ENCODE data around the gene PNPLA7. TPM values are rescaled to one million over a fixed set of nuclear protein-coding genes. Genes with fewer than 3 reads are reported as not detected.
A peak's percentile ranks its signal among the peaks of the same experiment; 100 is the strongest.
"Not testable (repeated sequence)": the region's sequence is repeated elsewhere in the genome, so short reads cannot be mapped to it uniquely, and the experiment has no call there.

The PNPLA7 gene
- total and polyA plus RNA-seq, 7 donors = 1.2 to 22.3 (median 7.7) TPM

DNA sequence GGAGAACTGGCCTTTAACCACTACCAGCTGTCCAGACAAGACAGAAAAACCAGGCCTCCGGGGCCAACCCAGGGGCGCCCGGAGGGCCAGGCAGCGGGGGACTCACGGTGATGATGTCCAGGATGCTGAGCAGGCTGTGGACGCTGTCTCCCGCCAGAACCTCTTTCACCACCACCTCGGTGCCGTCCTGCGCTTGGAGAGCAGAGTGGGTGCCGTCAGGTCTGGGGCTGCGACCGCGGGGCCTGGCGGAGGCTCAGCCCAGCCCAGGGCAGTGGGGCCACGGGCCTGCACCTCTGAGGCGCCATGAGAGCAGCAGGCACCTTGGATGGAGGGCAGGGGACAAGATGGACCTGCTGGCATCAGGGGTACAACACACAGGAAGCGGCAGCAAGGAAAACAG is 9.7 kb downstream of the PNPLA7 start:
- DNase-seq = peak in 1 of 2 donors; percentile 45

DNA sequence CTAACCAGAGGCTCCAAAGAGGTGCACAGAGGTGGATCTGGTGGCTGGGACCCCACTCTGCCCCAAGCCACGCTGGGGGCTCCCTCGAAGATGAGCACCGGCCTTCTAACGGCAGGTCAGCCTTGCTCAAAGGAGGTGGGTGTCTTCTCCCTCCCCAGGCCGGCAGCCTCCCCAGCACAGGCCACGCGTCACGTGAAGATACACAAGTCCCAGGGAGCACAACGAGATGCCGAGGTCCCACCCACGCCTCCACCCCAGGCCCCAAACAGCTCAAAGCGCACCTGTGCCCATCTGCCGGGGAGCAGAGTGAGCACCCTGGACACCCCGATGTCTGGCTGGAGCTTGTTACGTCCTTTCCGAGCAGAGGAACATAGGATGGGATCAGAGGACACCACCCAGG is 12.1 kb downstream of the PNPLA7 start:
- Histone ChIP-seq H3K9me3 (no peaks in the 10 kb centered on the region), H3K36me3 (ENCODE audit: insufficient read depth in 1 of 2, low read depth in 1 of 2) (peaks cover 0 to 63% of the 10 kb centered on the region in 2 donors), H3K4me1 (peaks cover 8% of the 10 kb centered on the region), H3K27ac (no peak overlapping the region), H3K4me3 (no peak overlapping the region), H3K27me3 (ENCODE audit: insufficient read depth in 3 of 3, low read length in 2 of 3) (no peaks in the 10 kb centered on the region)
- intact Hi-C loops (cut with DNase I) = no loop called here
- DNase-seq = peak in 1 of 2 donors; percentile 26
- TF ChIP-seq, protein P1, sequence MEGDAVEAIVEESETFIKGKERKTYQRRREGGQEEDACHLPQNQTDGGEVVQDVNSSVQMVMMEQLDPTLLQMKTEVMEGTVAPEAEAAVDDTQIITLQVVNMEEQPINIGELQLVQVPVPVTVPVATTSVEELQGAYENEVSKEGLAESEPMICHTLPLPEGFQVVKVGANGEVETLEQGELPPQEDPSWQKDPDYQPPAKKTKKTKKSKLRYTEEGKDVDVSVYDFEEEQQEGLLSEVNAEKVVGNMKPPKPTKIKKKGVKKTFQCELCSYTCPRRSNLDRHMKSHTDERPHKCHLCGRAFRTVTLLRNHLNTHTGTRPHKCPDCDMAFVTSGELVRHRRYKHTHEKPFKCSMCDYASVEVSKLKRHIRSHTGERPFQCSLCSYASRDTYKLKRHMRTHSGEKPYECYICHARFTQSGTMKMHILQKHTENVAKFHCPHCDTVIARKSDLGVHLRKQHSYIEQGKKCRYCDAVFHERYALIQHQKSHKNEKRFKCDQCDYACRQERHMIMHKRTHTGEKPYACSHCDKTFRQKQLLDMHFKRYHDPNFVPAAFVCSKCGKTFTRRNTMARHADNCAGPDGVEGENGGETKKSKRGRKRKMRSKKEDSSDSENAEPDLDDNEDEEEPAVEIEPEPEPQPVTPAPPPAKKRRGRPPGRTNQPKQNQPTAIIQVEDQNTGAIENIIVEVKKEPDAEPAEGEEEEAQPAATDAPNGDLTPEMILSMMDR (IDR thresholded peaks at IDR 0.05) = no peak
- 94 to 95% (median 94%) methylated on average over 16 of the region's 16 CpGs for WGBS, 3 donors
- ATAC-seq = no peak

More for the DNA sequence above, 9.7 kb downstream of the PNPLA7 start:
- Histone ChIP-seq H3K9me3 (no peaks in the 10 kb centered on the region), H3K27ac (no peak overlapping the region), H3K4me1 (no peaks in the 10 kb centered on the region), H3K4me3 (no peak overlapping the region), H3K27me3 (ENCODE audit: insufficient read depth in 3 of 3, low read length in 2 of 3) (no peaks in the 10 kb centered on the region), H3K36me3 (ENCODE audit: insufficient read depth in 1 of 2, low read depth in 1 of 2) (peaks cover 0 to 82% of the 10 kb centered on the region in 2 donors)
- ATAC-seq = no peak
- intact Hi-C loops (cut with DNase I) = no loop called here
- WGBS, 3 donors = 88 to 94% (median 90%) methylated on average over 18 of the region's 18 CpGs
- TF ChIP-seq, protein P1 (IDR thresholded peaks at IDR 0.05) = no peak

DNA sequence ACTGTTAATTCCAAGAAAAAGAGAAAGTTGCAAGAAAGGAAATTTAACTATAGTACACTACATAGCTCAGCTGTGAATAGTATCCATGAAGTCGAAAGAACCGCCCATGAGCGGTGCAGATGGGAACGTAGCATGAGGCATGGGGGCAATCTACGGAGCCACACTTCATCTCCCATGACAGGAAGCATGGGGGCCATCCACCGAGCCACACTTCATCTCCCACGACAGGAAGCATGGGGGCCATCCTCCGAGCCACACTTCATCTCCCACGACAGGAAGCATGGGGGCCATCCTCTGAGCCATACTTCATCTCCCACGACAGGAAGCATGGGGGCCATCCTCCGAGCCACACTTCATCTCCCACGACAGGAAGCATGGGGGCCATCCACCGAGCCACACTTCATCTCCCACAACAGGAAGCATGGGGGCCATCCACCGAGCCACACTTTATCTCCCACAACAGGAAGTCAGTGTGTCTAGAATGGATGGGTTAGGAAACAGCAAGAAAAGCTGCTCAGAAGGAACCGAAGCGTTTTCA is 13.5 kb downstream of the PNPLA7 start:
- H3K27me3 ChIP-seq (ENCODE audit: insufficient read depth in 3 of 3, low read length in 2 of 3); ATAC-seq; DNase-seq; H3K9me3 ChIP-seq; H3K4me1 ChIP-seq; intact Hi-C loops (cut with DNase I); H3K4me3 ChIP-seq; H3K27ac ChIP-seq: not testable (repeated sequence)
- H3K36me3 ChIP-seq (ENCODE audit: insufficient read depth in 1 of 2, low read depth in 1 of 2) = peaks cover 0 to 49% of the 10 kb centered on the region in 2 donors
- 75 to 78% (median 75%) methylated on average over 16 of the region's 16 CpGs for whole genome bisulfite sequencing, 3 donors

DNA sequence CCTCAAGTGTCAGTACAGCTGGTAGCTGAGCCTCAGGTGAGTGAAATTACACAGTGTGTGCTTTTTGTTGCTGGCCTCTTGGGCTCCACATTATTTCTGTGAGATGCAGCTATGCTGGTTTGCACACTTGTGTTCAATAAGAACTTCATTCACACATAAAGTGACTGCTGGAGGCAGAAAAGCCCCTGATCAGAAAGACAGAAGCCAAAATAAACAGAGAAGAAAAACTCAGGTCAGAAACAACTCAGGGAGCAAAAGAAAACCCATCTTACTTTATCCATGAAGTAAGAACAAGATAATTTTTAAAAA is 15.1 kb downstream of the PNPLA7 start:
- H3K9me3 ChIP-seq = no peaks in the 10 kb centered on the region
- H3K27ac ChIP-seq = no peak overlapping the region
- H3K4me1 ChIP-seq = peaks cover 10% of the 10 kb centered on the region
- H3K36me3 ChIP-seq (ENCODE audit: insufficient read depth in 1 of 2, low read depth in 1 of 2) = peaks cover 0 to 34% of the 10 kb centered on the region in 2 donors
- TF ChIP-seq, protein P1 (IDR thresholded peaks at IDR 0.05) = no peak
- H3K4me3 ChIP-seq = no peak overlapping the region
- intact Hi-C loops (cut with DNase I) = no loop called here
- DNase-seq (no peak), ATAC-seq (no peak)
- no peaks in the 10 kb centered on the region for H3K27me3 ChIP-seq (ENCODE audit: insufficient read depth in 3 of 3, low read length in 2 of 3)

DNA sequence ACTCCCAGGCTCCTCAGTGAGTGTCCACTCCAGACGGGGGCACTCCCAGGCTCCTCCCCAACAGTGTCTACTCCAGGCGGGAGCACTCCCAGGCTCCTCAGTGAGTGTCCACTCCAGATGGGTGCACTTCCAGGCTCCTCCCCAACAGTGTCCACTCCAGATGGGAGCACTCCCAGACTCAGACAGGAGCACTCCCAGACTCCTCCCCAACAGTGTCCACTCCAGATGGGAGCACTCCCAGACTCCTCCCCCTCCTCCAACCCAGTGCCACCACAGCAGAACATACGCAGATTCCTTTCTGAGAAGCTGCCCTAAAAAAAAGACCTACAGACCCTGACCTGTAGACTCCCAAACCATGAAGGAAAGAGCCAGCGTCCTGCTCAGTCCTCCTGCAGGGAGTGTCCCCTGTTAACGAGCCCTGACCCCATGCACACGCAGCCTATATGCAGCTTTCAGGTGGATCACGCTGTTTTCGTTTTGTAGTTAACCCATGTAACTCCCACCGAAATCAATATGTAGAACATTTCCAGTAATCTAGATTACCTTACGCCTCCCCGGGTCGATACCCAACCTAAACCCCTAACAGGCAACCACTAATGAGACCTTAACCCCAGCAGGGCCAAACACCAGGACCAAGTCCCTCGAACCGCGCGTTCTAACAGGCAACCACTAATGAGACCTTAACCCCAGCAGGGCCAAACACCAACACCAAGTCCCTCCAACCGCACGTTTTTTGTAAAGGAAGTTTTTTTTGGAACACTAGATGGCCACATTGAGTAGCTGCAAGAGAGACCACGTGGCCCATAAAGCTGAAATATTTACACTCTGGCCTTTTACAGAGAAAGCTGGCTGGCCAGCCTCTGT is 15.7 kb downstream of the PNPLA7 start:
- no peak for DNase-seq
- H3K4me3 ChIP-seq = no peak overlapping the region

DNA sequence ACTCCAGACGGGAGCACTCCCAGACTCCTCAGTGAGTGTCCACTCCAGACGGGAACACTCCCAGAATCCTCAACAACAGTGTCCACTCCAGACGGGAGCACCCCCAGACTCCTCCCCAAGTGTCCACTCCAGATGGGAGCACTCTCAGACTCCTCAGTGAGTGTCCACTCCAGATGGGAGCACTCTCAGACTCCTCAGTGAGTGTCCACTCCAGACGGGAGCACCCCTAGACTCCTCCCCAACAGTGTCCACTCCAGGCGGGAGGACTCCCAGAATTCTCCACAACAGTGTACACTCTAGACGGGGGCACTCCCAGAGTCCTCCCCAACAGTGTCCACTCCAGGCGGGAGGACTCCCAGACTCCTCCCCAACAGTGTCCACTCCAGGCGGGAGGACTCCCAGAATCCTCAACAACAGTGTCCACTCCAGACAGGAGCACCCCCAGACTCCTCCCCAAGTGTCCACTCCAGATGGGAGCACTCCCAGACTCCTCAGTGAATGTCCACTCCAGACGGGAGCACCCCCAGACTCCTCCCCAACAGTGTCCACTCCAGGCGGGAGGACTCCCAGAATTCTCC is 17.2 kb downstream of the PNPLA7 start:
- intact Hi-C loops (cut with DNase I); ATAC-seq: not testable (repeated sequence)
- WGBS, 3 donors = 80 to 94% (median 87%) methylated on average over 10 of the region's 10 CpGs

More for the DNA sequence above, 15.7 kb downstream of the PNPLA7 start:
- peaks cover 0 to 28% of the 10 kb centered on the region in 2 donors for H3K36me3 ChIP-seq (ENCODE audit: insufficient read depth in 1 of 2, low read depth in 1 of 2)
- peak; percentile 47 to 84 (median 67) for ATAC-seq
- H3K4me1 ChIP-seq = peaks cover 10% of the 10 kb centered on the region
- H3K27ac ChIP-seq = no peak overlapping the region
- 56 to 59% (median 58%) methylated on average over 19 of the region's 19 CpGs for WGBS, 3 donors
- no peaks in the 10 kb centered on the region for H3K27me3 ChIP-seq (ENCODE audit: insufficient read depth in 3 of 3, low read length in 2 of 3)
- TF ChIP-seq, protein P1 (IDR thresholded peaks at IDR 0.05) = peak; percentile 48
- intact Hi-C loops (cut with DNase I) = no loop called here
- H3K9me3 ChIP-seq = no peaks in the 10 kb centered on the region

More for the DNA sequence above, 17.2 kb downstream of the PNPLA7 start:
- not testable (repeated sequence) for H3K4me3 ChIP-seq; H3K27me3 ChIP-seq (ENCODE audit: insufficient read depth in 3 of 3, low read length in 2 of 3); DNase-seq; H3K9me3 ChIP-seq; H3K27ac ChIP-seq
- peaks cover 10% of the 10 kb centered on the region for H3K4me1 ChIP-seq
- peaks cover 0 to 14% of the 10 kb centered on the region in 2 donors for H3K36me3 ChIP-seq (ENCODE audit: insufficient read depth in 1 of 2, low read depth in 1 of 2)

All from psoas muscle (tissue), 8 donors.